GM19035 (cell line): ENCODE results near the gene TTLL11.

Experiments used
- ATAC-seq: cut with Tn5 transposase; IDR thresholded peaks from one replicate; pipeline ENCODE4 v1.9.1; 2021; ENCODE audit not compliant: unreplicated experiment

Gene TTLL11

DNA sequence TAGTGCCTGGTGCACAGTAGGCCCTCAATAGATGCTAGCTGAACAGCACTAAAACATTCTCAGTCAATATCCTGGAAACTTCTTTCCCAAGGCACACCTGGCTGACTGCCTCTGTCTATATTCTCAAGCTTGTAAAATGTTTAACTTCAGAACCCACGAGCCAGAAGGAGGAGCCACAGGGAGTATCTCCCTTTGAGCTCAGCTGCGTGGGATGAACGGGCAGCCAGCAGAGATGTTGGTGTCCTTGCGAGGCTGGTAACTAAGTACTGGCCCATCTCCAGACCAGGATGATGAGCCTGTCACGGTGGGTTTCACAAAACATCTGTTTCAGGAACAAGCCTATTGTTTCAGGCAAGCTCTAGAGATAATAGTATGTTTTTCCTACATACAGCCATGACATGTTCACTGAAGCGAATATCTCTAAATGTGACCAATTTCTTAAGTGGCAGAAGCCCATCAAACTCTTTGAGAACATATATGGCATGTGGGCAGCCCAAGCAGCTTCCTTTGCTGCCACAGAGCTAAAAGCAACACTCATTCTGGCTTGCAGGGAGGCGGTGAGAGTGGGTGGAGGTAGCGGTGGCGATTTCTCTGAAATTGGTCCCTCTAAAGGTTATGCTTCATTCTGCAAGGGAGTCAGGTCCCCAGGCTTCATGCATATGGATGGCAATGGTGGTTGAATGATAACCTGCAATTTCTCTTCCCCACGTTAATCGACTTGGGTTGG is 206.2 kb downstream of the TTLL11 start:
- ATAC-seq = no peak

DNA sequence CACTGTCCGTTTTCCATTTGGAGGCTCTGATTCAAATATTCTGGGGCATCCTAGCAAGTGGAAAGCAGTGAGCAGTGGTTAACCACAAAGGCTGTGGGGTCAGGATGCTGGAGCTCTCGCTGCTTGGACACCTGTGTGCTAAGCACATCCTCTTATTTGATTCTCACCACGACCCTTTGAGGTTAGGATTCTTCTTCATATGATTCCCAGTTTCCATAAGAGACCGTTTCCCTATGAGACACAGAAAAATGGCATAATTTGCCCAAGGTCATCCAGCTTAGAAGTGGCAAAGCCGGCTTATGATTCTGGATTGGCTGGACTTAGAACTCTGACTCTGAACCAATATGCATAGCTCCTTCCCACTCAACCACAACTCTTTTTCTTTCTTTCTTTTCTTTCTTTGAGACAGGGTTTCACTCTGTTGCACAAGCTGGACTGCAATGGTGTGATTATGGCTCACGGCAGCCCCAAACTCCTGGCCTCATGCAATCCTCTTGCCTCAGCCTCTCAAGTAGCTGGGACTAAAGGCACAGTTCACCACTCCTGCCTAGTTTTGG is 207.7 kb downstream of the TTLL11 start:
- no peak for ATAC-seq

DNA sequence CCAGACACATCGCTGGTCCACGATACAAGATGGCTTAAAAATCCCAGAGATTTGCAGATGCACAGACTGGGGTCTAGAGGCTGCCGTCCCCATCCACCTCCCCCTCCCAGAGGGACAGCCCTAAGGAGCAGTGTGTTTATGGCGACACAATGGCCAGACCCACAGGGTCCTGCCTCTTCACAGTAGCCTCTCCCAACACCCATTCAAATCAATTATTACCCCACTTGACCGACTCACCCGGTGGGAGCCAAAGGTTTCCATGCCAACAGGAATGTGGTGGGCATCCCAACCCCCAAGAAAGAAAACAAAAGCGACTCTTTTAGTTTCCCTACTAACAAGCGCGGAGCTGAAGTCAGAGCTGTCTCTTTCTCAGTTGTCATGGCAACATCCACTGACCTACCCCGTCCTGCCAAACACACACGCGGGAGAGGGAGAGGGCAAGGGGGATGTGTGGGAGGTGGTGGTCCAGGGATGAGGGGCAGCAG is 209.0 kb downstream of the TTLL11 start:
- no peak for ATAC-seq

DNA sequence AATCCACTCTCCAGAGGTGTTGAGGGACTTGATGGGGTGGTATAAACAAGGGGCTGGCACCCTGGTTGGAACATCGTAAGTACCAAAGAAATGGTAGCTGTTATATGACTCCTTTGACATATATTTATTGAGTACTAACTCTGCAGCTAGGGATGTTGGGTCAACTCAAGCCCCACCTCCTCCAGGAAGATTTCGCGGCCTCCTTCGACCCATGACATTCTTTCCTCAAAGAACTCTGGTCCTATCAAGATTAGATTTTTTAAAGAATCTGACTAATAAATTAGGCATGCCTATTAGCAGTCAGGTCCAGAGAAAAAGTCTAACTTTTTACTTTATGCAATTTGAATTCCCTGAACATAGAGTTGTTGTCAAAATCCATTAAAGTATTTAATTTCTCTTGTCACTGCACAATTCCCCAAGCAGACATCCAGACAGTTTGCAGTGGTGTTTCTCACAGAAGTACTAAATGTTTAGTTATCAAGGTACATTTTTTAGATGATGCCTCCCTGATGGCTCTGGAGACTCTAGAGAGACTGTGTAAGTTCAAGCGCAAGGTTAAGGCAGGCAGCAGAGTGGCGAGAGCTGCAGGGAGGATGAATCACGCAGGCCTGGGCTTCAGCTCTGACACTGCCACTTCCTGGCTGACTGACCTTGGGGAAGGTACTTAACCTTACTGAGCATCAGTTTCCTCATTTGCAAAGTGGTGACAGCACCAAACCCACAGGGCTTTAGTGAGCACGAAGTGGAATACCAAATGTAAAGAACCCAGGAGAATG is 209.6 kb downstream of the TTLL11 start:
- ATAC-seq = no peak

DNA sequence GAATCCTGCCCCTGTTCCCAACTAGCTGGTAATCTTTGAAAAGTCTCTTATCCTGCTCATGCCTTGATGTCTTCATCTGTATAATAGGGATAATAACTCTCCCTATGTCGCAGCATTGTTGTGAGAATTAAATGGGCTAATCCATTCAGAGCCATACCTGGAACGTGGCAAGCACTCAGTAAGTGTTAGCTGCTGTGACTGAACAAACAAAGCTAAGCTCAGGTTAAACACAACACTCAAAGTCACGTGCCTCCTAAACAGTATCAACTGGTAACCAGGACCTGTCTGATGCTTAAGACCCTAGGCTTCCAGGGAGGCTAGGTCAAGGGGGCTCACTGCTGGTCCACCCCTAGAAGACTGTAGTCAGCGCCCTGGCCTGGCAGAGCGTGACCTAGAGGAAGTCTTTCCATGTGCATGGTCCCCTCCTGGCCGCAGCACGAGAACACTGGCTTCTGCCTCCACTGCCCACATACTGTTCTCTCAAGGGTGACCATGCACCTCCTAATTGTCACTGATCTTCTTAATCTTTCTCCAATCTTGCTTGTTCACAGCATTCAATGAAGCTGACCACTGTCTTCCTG is 211.1 kb downstream of the TTLL11 start:
- ATAC-seq = no peak

DNA sequence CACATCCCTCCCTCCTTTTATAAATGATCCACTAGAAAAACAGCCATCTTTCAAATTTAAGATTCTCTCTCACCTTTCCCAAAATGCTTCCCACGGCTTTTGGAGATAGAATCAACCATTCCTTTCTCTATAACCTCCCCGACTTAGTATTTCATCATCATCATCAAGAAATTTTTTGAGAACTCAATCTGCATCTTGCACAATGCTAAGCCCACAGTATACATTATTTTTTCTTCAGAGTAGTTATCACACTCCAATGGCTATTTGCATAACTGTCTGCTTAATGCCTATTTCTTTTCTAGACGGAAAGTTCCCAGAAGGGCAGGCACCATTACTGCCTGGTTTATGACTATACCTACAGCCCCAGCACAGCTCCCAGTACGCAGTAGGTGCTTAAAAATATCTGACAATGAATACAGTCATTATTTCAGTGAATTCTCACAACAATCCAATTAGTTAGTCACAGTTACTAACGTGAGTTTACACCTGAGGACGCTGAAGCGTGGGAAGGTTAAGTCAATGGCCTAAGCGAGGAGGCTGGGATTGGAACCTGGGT is 212.7 kb downstream of the TTLL11 start:
- ATAC-seq = no peak

DNA sequence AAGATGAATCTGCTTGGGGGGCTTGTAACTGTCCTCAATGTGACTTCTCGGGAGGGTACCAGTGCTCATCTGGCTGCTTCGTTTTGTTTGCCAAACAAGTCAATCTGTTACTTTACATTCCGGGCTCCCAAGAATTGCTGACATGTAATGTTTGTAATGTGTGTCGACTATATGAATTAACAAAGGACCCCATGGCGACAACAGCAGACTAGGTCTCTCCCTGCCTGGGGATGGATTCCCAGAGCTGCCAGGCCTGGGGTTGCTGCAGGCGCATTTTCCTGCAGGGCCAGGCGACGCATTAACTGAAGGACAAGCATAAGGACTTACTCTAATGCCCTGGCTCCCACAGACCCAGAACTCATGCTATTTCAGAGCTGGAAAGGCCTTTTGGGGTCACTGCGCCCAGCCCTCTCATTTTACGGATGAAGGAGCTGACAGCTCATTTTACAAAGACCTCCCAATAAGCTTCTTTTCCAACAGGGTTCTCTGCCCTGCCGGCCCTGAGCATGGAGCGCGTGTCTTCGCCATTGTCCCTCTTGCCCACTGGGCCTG is 214.8 kb downstream of the TTLL11 start:
- ATAC-seq = no peak

DNA sequence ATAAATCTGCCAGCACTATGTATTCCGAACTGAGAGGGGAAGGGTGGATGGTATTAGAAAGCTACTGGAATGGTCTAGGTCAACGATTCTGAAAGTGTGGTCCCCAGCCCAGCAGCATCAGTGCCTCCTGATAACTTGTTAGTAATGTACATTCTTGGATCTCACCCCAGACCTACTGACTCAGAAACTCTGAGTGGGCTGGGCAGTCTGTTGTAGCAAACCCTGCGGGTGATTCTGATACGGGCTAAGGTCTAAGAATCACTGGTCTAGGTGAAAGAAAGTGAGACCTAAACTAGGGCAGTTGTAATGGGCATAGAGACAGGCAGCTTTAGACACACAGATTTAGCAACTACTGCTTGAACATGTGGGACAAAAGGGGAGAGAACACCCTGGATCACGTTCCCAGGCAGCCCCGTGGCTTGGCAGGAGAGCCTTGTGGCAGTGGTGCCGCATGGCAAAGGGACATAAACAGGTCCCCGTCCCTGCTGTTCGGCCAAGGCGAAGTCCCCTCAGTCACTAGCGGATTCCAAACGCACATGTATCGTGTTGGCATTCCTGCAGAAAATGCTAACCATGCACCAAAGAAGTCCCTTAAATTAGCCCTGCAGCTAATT is 216.3 kb downstream of the TTLL11 start:
- no peak for ATAC-seq

DNA sequence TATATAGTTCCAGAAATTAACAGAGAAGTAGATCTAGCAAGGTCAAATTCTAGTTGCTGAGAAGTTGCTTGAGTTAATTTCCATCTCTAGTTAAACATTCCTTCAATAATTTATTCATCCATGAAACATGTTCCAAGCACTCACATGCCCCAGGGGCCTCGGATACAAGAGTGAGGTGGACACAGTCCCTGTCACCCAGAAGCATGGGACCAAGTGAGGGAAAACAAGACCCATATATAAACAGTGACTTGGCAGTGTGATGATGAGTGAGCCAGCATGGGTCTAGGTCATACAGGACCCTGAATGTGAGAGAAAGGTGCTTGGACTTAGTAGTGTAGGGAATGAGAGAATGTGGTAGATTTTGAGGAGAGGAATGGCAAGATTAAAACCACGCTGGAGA is 216.9 kb downstream of the TTLL11 start:
- no peak for ATAC-seq

DNA sequence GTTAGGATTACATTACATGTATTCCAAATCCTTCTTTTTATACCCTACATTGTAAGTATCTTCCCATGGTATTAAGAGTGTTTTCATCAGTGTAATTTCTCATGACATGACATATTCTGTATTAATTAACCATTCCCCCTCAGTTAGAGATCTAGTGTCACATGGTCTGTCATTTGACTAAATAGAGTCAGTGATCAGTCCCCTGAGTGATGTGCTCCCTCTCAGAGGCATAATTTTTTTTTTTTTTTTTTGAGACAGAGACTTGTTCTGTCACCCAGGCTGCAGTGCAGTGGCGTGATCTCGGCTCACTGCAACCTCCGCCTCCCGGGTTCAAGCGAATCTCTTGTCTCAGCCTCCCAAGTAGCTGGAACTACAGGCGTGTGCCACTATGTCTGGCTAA is 218.6 kb downstream of the TTLL11 start:
- ATAC-seq = no peak

DNA sequence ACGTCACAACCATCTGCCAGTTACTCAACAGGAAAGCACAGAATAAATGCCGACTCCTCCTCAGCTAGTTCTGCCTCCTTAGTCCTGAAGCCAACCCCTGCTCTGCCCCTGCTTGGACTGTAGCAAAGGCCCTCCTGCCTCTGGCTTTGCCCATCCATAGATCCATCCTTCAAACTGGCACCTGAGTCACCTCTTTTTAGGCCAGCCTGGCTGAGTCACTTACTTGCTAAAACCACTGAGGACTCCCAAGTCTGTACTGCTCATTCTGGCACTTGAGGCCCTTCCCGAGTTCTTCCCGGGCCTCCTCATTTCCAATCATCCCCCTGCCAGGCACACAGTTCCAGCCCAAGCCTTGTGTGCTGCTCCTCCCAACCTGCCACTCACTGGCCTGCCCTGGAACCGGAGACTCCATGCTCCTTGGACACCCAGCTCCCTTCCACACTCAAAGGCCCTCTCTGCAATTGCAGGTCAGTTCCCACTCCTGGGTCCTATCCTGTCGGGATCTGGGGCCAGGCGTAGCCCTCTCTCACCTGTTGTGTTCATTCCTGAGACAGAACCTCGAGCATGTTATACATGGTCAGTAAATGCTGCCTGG is 221.6 kb downstream of the TTLL11 start:
- no peak for ATAC-seq

DNA sequence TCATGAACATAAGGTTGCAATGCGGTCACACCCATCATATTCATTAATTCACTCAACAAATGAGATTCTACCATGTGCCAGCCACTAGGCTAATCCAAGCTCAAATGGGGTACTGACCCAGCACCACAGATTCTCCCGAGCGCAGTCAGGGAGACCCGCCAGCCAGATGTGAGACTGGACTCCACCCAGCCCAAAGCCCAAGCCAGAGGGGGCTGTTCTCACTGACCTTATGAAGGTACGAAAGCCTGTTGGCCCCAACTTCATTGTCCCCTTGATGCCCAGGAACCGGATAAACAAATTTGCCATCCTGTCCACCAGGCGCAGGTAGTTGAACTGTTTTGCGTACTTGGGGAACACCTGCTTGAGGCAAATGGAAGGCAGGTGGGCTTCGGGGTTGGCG is 222.8 kb downstream of the TTLL11 start:
- ATAC-seq = no peak

DNA sequence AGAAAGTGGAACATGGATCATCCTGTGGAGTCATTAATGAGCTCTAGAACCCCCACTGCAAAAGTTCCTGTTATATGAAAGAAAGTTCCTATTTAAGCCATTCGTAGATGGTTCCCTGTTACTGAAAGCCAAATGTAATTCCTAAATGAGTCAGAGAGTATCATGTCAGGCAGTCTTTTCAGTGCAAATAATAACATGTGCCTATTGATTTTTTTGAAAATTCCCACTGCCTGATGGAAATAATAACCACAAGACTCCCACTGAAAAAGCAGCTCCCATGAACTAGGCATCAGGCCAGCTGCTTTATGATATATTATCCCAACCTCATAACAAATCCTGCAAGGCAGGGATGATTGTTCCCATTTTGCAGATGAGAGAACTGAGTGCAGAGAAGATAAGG is 224.5 kb downstream of the TTLL11 start:
- no peak for ATAC-seq

DNA sequence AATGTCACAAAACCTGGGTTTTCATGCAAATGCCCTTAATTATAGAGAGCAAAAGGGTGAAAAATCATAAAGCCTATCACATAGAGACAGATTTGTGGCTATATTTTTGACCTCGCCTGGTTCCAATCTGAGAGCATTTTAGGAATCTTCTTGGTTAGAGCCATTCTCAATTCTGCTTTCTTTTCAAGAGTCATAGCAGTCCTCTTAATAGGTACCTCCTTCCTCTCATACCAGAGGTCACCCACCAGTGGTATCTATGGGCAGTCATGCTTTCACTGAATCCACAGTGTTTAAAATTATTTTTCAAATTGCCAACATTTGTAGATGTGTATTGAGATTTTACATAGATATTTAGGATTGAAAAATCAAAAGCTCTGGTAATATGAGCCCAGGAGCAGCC is 226.2 kb downstream of the TTLL11 start:
- no peak for ATAC-seq

DNA sequence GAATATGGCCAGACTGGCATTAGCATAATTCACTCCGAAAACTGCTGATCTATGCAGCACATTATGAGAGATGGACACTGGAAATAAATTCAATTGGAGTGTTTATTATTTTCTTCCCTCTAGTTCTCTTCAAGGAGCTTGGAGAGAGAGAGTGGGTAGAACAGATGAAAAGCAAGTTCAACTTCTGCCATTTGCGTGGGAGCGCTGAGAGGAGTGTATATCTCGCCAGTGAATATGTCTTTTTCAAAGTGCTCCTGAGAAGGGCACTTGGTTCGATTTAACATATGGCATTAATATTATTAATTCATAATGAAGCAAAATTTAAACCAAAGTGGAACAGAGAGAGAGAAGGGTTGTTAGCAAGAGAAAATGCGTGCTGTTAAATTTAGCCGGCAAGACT is 227.2 kb downstream of the TTLL11 start:
- no peak for ATAC-seq

DNA sequence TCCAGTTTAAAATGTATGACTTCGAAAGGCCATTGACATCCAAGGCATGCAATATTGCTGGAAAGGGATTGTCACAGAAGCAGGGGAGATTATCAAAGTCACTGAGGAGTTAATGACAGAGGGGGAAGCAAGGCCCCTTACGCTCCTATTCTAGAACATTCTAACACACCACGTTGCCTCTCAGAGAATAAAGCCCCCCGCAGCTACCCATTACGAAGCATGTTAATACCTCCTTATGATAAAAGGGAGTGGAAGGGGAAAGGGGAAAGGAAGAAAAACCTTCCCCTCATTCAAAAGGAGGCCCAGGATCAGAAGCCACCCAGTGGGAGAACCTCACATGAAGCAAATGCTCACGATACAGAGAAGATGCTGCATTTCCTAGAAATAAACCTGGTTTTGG is 228.0 kb downstream of the TTLL11 start:
- no peak for ATAC-seq

DNA sequence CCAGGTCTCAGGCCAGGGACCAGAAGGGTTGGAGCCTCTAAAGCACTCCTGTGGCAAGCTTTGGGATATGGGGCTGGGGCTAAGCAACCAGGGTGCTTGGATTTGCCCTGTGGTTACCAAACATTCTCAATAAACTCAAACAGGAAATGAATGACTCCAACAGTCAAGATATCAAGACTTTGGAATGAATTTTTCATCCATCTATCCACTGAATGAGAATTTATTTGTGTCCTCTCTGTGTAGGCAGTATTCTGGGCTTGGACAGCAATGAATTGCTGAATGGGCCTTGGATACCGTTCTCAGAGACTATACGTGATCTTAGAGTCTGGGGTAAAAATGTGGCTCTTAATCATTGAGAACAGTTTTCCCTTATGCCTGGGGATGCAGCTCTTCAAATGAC is 229.2 kb downstream of the TTLL11 start:
- ATAC-seq = no peak

DNA sequence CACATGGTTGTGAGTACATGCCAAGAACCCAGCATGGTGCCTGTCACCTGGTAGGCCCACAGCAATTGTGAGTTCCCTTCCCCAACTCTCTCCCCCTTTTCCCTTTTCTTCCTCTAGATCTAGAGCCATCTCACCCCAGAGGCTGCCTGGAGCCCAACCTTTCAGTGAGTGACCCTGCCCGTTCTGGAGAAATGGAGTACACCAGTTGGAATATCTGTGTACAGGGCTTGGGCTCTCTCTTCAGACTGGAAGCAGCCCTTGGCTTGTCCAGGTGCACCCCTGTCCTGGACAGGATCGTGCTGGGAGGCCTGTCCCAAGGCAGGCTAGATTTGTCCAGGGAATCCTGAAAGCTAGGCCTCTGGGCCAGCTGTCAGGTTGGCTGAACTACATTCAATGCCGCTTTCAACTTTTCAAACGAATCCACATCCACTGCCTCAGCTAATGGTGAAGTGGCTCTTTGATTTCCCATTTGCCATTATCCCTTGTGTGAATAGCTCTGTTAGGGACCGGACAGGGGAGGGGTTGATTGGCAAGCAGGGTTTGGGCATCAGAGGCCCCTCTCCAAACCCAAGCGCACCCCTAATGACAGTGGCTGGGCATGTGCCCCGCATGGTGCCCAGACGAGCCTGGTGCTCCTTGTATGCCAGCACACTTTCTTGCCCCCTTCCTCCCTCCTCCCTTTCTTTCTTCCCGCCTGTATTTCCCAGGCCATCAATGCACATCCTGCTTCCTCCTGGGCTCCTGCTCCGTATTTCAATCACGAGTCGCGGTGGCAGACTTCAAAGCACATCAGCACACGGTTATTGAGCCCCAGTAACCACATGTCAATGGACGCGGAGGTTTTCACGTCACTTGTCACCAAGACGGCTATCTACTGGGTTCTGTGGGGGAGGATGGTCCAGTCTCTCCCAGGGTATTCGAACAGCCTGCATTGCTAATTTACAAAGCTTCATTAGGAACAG is 230.5 kb downstream of the TTLL11 start:
- ATAC-seq = no peak

DNA sequence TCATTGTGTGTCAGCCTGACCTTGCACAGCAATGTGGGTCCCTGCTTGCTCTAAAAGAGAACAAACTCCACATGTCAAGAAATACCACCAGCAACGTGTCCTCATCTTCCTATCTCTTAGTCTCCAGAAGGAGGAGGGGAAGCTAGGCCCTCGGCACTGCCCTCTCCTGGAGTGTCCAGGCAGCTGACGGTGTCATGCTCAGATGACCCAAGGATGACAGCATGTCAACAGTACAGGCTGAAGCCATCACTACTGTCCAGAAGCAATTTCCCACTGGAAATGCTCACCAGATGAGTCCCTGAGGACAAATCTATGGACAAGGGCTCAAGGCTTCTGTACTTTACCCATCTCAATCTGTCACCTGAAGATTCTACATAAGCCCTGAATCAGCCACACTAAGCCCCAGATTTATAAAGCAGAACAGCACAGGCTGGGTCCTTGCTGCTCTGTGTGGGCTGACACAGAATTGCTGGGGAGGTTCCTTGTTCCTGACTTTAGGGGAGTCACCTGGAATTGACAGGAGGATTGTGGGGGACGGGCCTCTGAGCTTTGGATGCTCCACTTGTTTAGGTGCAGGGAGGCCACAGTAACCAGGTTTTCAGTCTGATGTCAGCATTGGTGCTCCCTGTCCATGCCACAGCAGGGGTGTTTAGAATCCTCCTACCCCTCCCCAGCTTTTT is 231.5 kb downstream of the TTLL11 start:
- ATAC-seq = no peak
